Left lung (tissue), 14 donors: Measurements from ENCODE around the gene ENO4. TPM values are rescaled to one million over a fixed set of nuclear protein-coding genes. Genes with fewer than 3 reads are reported as not detected.

ENCODE experiments used
- ATAC-seq: fragments of 200-7000 bp; cut with Tn5 transposase; one replicate; pipeline ENCODE4 v1.9.1; 2020; ENCODE audit warnings: moderate library complexity
- DNase-seq, 4 donors: peaks; one replicate each; pipeline ENCODE4 v3.0.0-alpha.2; 2013 to 2020
- H3K27ac ChIP-seq, 2 donors: fragments of 200-600 bp; sonication (generic) in 1 of 2; one replicate each; pipeline versions ENCODE4 v1.5.0 to v1.8.0; 2020 to 2021
- H3K27me3 ChIP-seq, 2 donors: fragments of 200-600 bp; sonication (generic) in 1 of 2; one replicate each; pipeline versions ENCODE4 v1.5.0 to v1.8.0; 2020 to 2021
- H3K36me3 ChIP-seq, 2 donors: fragments of 200-600 bp; sonication (generic) in 1 of 2; one replicate each; pipeline versions ENCODE4 v1.5.0 to v1.8.0; 2020 to 2021
- H3K4me1 ChIP-seq, 2 donors: fragments of 200-600 bp; one replicate each; pipeline ENCODE4 v1.8.0; 2021
- H3K4me3 ChIP-seq, 2 donors: fragments of 200-600 bp; sonication (generic) in 1 of 2; one replicate each; pipeline versions ENCODE4 v1.5.0 to v1.8.0; 2020 to 2021; ENCODE audit warnings: mild to moderate bottlenecking in 1 of 2
- H3K9me3 ChIP-seq, 2 donors: fragments of 200-600 bp; sonication (generic) in 1 of 2; one replicate each; pipeline versions ENCODE4 v1.5.0 to v1.8.0; 2020 to 2021
- CTCF ChIP-seq, 2 donors: fragments of 200-600 bp; sonication (generic) in 1 of 2; IDR thresholded peaks; one replicate each; pipeline versions ENCODE4 v1.5.0 to v1.8.0; 2021; ENCODE audit warnings: antibody characterized with exemption in 2 of 2
- intact Hi-C, 2 donors: fragments of 100-400 bp; cut with DNase I; formaldehyde crosslinking; loops; one replicate each; pipeline versions ENCODE4 v1.11.2 to v1.14.2; 2022
- long read RNA-seq, 12 donors: library from polyadenylated mRNA in 2 of 12; unstranded in 2 of 12; transcript quantifications; one replicate each; pipeline ENCODE4 v2.0.0 and lab custom pipeline, GENCODE V29; 2019 to 2026
- polyA plus RNA-seq, 6 donors: library from polyadenylated mRNA; unstranded; fragments of 120-200 nt; gene quantifications; one replicate each; pipeline ENCODE4 v1.2.1, GENCODE V29; 2013; ENCODE audit not compliant: insufficient read length in 6 of 6
- total RNA-seq, 2 donors: library from RNA; stranded (reverse); fragmentation: NEBNext Ultra II Directional; extraction: Animal tissue kit (Norgen Biotek cat#: 25700); gene quantifications; one replicate each; pipeline ENCODE4 v1.2.1, GENCODE V29; 2021
- donor health status: DM: no; HTN: yes; CAD: no.
- donor health status: DM: no; HTN: no; CAD: no.

ENO4 gene
- total RNA-seq (1 to 10 TPM in 1 of 2 donors, under 1 TPM in 1; 0.50 to 1.0 TPM), polyA plus RNA-seq (1 to 10 TPM; 2.9 to 4.4 (median 3.4) TPM)
- long read RNA-seq, donor 1, partial matches to known transcripts, result 22 of 23 reads
- long read RNA-seq, donor 1, other reads (novel, unspliced or antisense), result 0 of 23 reads
- long read RNA-seq, donor 2, partial matches to known transcripts, result 14 of 14 reads
- long read RNA-seq, donor 2, other reads (novel, unspliced or antisense), result 0 of 14 reads
- long read RNA-seq, donor 3, result 0 reads
- long read RNA-seq, donor 4, result 0 reads
- long read RNA-seq, donor 5, partial matches to known transcripts, result 19 of 19 reads
- long read RNA-seq, donor 5, other reads (novel, unspliced or antisense), result 0 of 19 reads
- long read RNA-seq, donor 6, result 0 reads
- long read RNA-seq, donor 7, partial matches to known transcripts, result 0 of 6 reads
- long read RNA-seq, donor 7, other reads (novel, unspliced or antisense), result 5 of 6 reads
- long read RNA-seq, donor 8, result 0 reads
- long read RNA-seq, donor 9, result 0 reads
- long read RNA-seq, donor 10, result 0 reads
- long read RNA-seq, donor 11, partial matches to known transcripts, result 131 of 150 reads
- long read RNA-seq, donor 11, other reads (novel, unspliced or antisense), result 18 of 150 reads
- long read RNA-seq, donor 12, result 0 reads

GRCh38 chr10:116849248-116850057, at the start of gene ENO4:
Gene ENO4, plus strand, starts transcription at chr10:116849499. Its CDS starts 68 bp downstream, at chr10:116849567.
- Histone ChIP-seq H3K36me3 (no peaks in the 10 kb centered on the region), H3K4me1 (peaks cover 0 to 5% of the 10 kb centered on the region in 2 donors), H3K27ac (peak within 1 kb of the TSS; percentile 16 to 45), H3K4me3 (peak within 1 kb of the TSS; percentile 49 to 54), H3K9me3 (no peaks in the 10 kb centered on the region), H3K27me3 (peaks cover 0 to 53% of the 10 kb centered on the region in 2 donors)
- ATAC-seq (peak; percentile 97), DNase-seq (peak; percentile 85 to 94 (median 92))
- no peak for TF ChIP-seq CTCF (IDR thresholded peaks at IDR 0.05)
- intact Hi-C loops, result no loop called here

- Histone ChIP-seq H3K4me3 (no peak overlapping the region), H3K36me3 (no peaks in the 10 kb centered on the region), H3K9me3 (no peaks in the 10 kb centered on the region), H3K27ac (no peak overlapping the region), H3K27me3 (peaks cover 4 to 52% of the 10 kb centered on the region in 2 donors), H3K4me1 (no peaks in the 10 kb centered on the region)
- ATAC-seq, result no peak
- intact Hi-C loops, result no loop called here
- DNase-seq, result no peak
- TF ChIP-seq CTCF (IDR thresholded peaks at IDR 0.05), result no peak
These were observed 48.9 kb upstream of the ENO4 start for GRCh38 chr10:116800286-116800929.

GRCh38 chr10:116801658-116802057, 47.6 kb upstream of the ENO4 start:
- Histone ChIP-seq H3K27ac (no peak overlapping the region), H3K4me1 (no peaks in the 10 kb centered on the region), H3K4me3 (no peak overlapping the region), H3K27me3 (peaks cover 0 to 44% of the 10 kb centered on the region in 2 donors), H3K36me3 (no peaks in the 10 kb centered on the region), H3K9me3 (no peaks in the 10 kb centered on the region)
- no peak for TF ChIP-seq CTCF (IDR thresholded peaks at IDR 0.05)
- ATAC-seq, result no peak
- intact Hi-C loops, result no loop called here
- DNase-seq, result no peak

- Histone ChIP-seq H3K4me3 (no peak overlapping the region), H3K27me3 (peaks cover 0 to 41% of the 10 kb centered on the region in 2 donors), H3K36me3 (no peaks in the 10 kb centered on the region), H3K9me3 (no peaks in the 10 kb centered on the region), H3K27ac (no peak overlapping the region), H3K4me1 (no peaks in the 10 kb centered on the region)
- intact Hi-C loops, result no loop called here
- ATAC-seq (no peak), DNase-seq (no peak)
- no peak for TF ChIP-seq CTCF (IDR thresholded peaks at IDR 0.05)
These were observed 46.8 kb upstream of the ENO4 start for GRCh38 chr10:116802474-116802873.
